HepG2 (cell line): Measurements from ENCODE around the gene RIPK3. TPM values are rescaled to one million over a fixed set of nuclear protein-coding genes. Genes with fewer than 3 reads are reported as not detected.

Source experiments
- ATF1 ChIP-seq: IDR thresholded peaks from 2 replicates; pipeline ENCODE4 v1.6.1; 2016; ENCODE audit warnings: mild to moderate bottlenecking, control low read depth
- CC2D1A ChIP-seq: sonication (generic); formaldehyde crosslinking; IDR thresholded peaks from 2 replicates; pipeline ENCODE4 v1.8.1; 2023; ENCODE audit warnings: mild to moderate bottlenecking, missing genetic modification reagents
- ERF ChIP-seq: IDR thresholded peaks from 2 replicates; pipeline ENCODE4 v1.6.1; 2018; ENCODE audit warnings: missing biosample characterization, missing genetic modification reagents
- HIVEP1 ChIP-seq: sonication (generic); formaldehyde crosslinking; IDR thresholded peaks from 2 replicates; pipeline ENCODE4 v1.4.0; 2020; ENCODE audit warnings: mild to moderate bottlenecking, missing genetic modification reagents
- MTA3 ChIP-seq: sonication (generic); formaldehyde crosslinking; IDR thresholded peaks from 2 replicates; pipeline ENCODE4 v1.4.0; 2020; ENCODE audit warnings: missing genetic modification reagents
- NCOR1 ChIP-seq: fragments of 200-600 bp; sonication (generic); IDR thresholded peaks from 2 replicates; pipeline ENCODE4 v1.7.0; 2017; ENCODE audit warnings: antibody characterized with exemption, low read length, borderline replicate concordance
- NKX3-1 ChIP-seq: sonication (generic); formaldehyde crosslinking; IDR thresholded peaks from 2 replicates; pipeline ENCODE4 v1.5.0; 2020; ENCODE audit warnings: missing genetic modification reagents
- NRL ChIP-seq: sonication (generic); formaldehyde crosslinking; IDR thresholded peaks from 2 replicates; pipeline ENCODE4 v1.5.0; 2020; ENCODE audit warnings: missing genetic modification reagents, mild to moderate bottlenecking, moderate library complexity, borderline replicate concordance
- ONECUT2 ChIP-seq: sonication (generic); formaldehyde crosslinking; IDR thresholded peaks from 2 replicates; pipeline ENCODE4 v1.4.0; 2020; ENCODE audit warnings: missing genetic modification reagents
- PAF1 ChIP-seq: IDR thresholded peaks from 2 replicates; pipeline ENCODE4 v1.6.1; 2016; ENCODE audit warnings: missing genetic modification reagents, missing compliant biosample characterization
- SP5 ChIP-seq: IDR thresholded peaks from 2 replicates; pipeline ENCODE4 v1.6.1; 2016; ENCODE audit warnings: low read depth, borderline replicate concordance
- SRSF1 ChIP-seq: fragments of 200-400 bp; formaldehyde crosslinking; optimal IDR thresholded peaks from 2 replicates; pipeline ENCODE3; 2017; ENCODE audit warnings: mild to moderate bottlenecking, low read depth, low read length, moderate library complexity
- ZNF33B ChIP-seq: sonication (generic); formaldehyde crosslinking; IDR thresholded peaks from 2 replicates; pipeline ENCODE4 v1.5.1; 2020; ENCODE audit warnings: mild to moderate bottlenecking, missing genetic modification reagents
- ZNF572 ChIP-seq: sonication (generic); formaldehyde crosslinking; IDR thresholded peaks from 2 replicates; pipeline ENCODE4 v1.5.1; 2020; ENCODE audit warnings: mild to moderate bottlenecking, missing genetic modification reagents
- ZNF713 ChIP-seq: sonication (generic); formaldehyde crosslinking; IDR thresholded peaks from 2 replicates; pipeline ENCODE4 v1.4.0; 2020; ENCODE audit warnings: mild to moderate bottlenecking, missing genetic modification reagents
- polyA plus RNA-seq, 8 experiments: library from polyadenylated mRNA; depleted of rRNA in 3 of 8; stranded (reverse) in 7 of 8; unstranded in 1 of 8; fragments of >200 nt; fragmentation: Illumina TruSeq in 4 of 8; extraction: Trizol in 4 of 8; gene quantifications; 2 replicates each; pipeline versions ENCODE4 v1.2.1 to v1.2.3, GENCODE V29; 2011 to 2016; ENCODE audit warnings: low read depth in 4 of 8, missing spikeins in 1 of 8, mixed read lengths in 1 of 8; ENCODE audit not compliant: insufficient read depth in 1 of 8
- total RNA-seq, 5 experiments: library from RNA; depleted of rRNA; stranded (reverse); fragments of >200 nt; fragmentation: Illumina TruSeq; extraction: Trizol; gene quantifications; 2 replicates each; pipeline ENCODE4 v1.2.3, GENCODE V29; 2016; ENCODE audit warnings: low read depth in 1 of 5
- TF ChIP-seq, protein P1 (sequence below): sonication (generic); formaldehyde crosslinking; IDR thresholded peaks from 2 replicates; pipeline ENCODE4 v1.9.0; 2022; ENCODE audit warnings: missing genetic modification reagents, mild to moderate bottlenecking, borderline replicate concordance
- TF ChIP-seq, protein P2 (sequence below): sonication (generic); formaldehyde crosslinking; IDR thresholded peaks from 2 replicates; pipeline ENCODE4 v1.4.0; 2020; ENCODE audit warnings: missing genetic modification reagents, borderline replicate concordance
- TF ChIP-seq, protein P3 (sequence below): sonication (generic); formaldehyde crosslinking; IDR thresholded peaks from 2 replicates; pipeline ENCODE4 v1.4.0; 2020; ENCODE audit warnings: missing genetic modification reagents
- TF ChIP-seq, protein P4 (sequence below): sonication (generic); formaldehyde crosslinking; IDR thresholded peaks from 2 replicates; pipeline ENCODE4 v1.4.0; 2020; ENCODE audit warnings: missing genetic modification reagents
- TF ChIP-seq, protein P5 (sequence below): sonication (generic); formaldehyde crosslinking; IDR thresholded peaks from 2 replicates; pipeline ENCODE4 v1.8.0; 2022; ENCODE audit warnings: mild to moderate bottlenecking, missing genetic modification reagents
- TF ChIP-seq, protein P6 (sequence below): sonication (generic); formaldehyde crosslinking; IDR thresholded peaks from 2 replicates; pipeline ENCODE4 v1.8.0; 2022; ENCODE audit warnings: mild to moderate bottlenecking, missing genetic modification reagents, borderline replicate concordance

The RIPK3 gene
- total and polyA plus RNA-seq, 2 of the 13 experiments (the other 11 are each of a cell fraction or from before 2014, with no cell fraction given) = not detected

DNA sequence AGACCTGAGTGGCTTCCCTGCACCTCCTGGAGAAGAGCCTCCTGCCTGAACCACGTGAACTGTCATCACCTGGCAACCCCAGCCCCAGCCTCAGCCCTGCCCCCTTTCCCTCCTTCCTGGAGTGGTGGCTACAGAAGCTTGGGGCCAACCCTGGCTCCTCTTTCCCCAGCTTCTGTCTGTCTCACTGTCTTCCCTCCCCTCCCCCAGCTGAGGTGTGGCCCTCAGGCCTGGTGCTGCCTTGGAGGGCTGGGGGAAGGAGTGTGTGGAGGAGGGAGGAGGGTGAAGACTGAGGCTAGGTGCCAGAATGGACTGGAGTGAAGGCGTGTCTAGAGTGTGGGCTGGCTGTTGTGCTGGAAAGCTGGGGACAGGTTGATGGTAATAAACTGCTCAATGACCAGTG, 37.9 kb upstream of the RIPK3 start (continued):
- TF ChIP-seq ZNF713 (CRISPR knock-in tag) (no peak), ONECUT2 (CRISPR knock-in tag) (no peak), NRL (peak; percentile 65; the same call in 1 of the 2 replicates), SRSF1 (no peak), ZNF33B (CRISPR knock-in tag) (no peak), HIVEP1 (CRISPR knock-in tag) (peak; percentile 23; the same call in 1 of the 2 replicates), NKX3-1 (no peak), ERF (no peak), ATF1 (CRISPR knock-in tag) (no peak), CC2D1A (CRISPR knock-in tag) (no peak), PAF1 (CRISPR knock-in tag) (no peak), SP5 (CRISPR knock-in tag) (no peak), MTA3 (CRISPR knock-in tag) (no peak), NCOR1 (no peak), ZNF572 (CRISPR knock-in tag) (peak; percentile 59; the same call in 1 of the 2 replicates)
- TF ChIP-seq, protein P1, sequence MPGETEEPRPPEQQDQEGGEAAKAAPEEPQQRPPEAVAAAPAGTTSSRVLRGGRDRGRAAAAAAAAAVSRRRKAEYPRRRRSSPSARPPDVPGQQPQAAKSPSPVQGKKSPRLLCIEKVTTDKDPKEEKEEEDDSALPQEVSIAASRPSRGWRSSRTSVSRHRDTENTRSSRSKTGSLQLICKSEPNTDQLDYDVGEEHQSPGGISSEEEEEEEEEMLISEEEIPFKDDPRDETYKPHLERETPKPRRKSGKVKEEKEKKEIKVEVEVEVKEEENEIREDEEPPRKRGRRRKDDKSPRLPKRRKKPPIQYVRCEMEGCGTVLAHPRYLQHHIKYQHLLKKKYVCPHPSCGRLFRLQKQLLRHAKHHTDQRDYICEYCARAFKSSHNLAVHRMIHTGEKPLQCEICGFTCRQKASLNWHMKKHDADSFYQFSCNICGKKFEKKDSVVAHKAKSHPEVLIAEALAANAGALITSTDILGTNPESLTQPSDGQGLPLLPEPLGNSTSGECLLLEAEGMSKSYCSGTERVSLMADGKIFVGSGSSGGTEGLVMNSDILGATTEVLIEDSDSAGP (CRISPR knock-in tag) = no peak
- TF ChIP-seq, protein P2, sequence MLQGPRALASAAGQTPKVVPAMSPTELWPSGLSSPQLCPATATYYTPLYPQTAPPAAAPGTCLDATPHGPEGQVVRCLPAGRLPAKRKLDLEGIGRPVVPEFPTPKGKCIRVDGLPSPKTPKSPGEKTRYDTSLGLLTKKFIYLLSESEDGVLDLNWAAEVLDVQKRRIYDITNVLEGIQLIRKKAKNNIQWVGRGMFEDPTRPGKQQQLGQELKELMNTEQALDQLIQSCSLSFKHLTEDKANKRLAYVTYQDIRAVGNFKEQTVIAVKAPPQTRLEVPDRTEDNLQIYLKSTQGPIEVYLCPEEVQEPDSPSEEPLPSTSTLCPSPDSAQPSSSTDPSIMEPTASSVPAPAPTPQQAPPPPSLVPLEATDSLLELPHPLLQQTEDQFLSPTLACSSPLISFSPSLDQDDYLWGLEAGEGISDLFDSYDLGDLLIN (CRISPR knock-in tag) = no peak
- TF ChIP-seq, protein P3, sequence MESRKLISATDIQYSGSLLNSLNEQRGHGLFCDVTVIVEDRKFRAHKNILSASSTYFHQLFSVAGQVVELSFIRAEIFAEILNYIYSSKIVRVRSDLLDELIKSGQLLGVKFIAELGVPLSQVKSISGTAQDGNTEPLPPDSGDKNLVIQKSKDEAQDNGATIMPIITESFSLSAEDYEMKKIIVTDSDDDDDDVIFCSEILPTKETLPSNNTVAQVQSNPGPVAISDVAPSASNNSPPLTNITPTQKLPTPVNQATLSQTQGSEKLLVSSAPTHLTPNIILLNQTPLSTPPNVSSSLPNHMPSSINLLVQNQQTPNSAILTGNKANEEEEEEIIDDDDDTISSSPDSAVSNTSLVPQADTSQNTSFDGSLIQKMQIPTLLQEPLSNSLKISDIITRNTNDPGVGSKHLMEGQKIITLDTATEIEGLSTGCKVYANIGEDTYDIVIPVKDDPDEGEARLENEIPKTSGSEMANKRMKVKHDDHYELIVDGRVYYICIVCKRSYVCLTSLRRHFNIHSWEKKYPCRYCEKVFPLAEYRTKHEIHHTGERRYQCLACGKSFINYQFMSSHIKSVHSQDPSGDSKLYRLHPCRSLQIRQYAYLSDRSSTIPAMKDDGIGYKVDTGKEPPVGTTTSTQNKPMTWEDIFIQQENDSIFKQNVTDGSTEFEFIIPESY = no peak
- TF ChIP-seq, protein P4, sequence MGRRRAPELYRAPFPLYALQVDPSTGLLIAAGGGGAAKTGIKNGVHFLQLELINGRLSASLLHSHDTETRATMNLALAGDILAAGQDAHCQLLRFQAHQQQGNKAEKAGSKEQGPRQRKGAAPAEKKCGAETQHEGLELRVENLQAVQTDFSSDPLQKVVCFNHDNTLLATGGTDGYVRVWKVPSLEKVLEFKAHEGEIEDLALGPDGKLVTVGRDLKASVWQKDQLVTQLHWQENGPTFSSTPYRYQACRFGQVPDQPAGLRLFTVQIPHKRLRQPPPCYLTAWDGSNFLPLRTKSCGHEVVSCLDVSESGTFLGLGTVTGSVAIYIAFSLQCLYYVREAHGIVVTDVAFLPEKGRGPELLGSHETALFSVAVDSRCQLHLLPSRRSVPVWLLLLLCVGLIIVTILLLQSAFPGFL (CRISPR knock-in tag) = no peak
- TF ChIP-seq, protein P5, sequence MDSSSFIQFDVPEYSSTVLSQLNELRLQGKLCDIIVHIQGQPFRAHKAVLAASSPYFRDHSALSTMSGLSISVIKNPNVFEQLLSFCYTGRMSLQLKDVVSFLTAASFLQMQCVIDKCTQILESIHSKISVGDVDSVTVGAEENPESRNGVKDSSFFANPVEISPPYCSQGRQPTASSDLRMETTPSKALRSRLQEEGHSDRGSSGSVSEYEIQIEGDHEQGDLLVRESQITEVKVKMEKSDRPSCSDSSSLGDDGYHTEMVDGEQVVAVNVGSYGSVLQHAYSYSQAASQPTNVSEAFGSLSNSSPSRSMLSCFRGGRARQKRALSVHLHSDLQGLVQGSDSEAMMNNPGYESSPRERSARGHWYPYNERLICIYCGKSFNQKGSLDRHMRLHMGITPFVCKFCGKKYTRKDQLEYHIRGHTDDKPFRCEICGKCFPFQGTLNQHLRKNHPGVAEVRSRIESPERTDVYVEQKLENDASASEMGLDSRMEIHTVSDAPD = no peak
- TF ChIP-seq, protein P6, sequence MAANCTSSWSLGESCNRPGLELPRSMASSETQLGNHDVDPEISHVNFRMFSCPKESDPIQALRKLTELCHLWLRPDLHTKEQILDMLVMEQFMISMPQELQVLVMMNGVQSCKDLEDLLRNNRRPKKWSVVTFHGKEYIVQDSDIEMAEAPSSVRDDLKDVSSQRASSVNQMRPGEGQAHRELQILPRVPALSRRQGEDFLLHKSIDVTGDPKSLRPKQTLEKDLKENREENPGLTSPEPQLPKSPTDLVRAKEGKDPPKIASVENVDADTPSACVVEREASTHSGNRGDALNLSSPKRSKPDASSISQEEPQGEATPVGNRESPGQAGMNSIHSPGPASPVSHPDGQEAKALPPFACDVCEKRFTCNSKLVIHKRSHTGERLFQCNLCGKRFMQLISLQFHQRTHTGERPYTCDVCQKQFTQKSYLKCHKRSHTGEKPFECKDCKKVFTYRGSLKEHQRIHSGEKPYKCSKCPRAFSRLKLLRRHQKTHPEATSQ (CRISPR knock-in tag) = no peak
